HCT116 (cell line): ENCODE data around the gene STAMBPL1. TPM values are rescaled to one million over a fixed set of nuclear protein-coding genes. Genes with fewer than 3 reads are reported as not detected.

Source experiments
- ATAC-seq: fragments of 200-7000 bp; cut with Tn5 transposase; 2 replicates; pipeline ENCODE4 v1.9.1; 2020; ENCODE audit warnings: mild to moderate bottlenecking, moderate library complexity
- BruUV-seq: library from RNA; stranded (reverse); fragments of 400-500 nt; replicated peaks from 2 replicates; lab custom pipeline; 2021; lab: Mats Ljungman, UMichigan
- CTCF ChIA-PET: fragments of 300-600 bp; sonication (Branson Sonifier 250); formaldehyde crosslinking; loops from one replicate; lab custom pipeline; 2021; ENCODE audit warnings: antibody characterized with exemption; lab: Charles Lee
- POLR2A ChIA-PET: fragments of 300-600, 350-600 bp; sonication (Branson Sonifier 250); formaldehyde crosslinking; loops from one replicate; lab custom pipeline; 2021; ENCODE audit warnings: antibody characterized with exemption; lab: Charles Lee
- RAD21 ChIA-PET, 2 experiments: fragments of 300-600 bp; sonication (Branson Sonifier 250); formaldehyde crosslinking; loops; one replicate each; lab custom pipeline; 2023; ENCODE audit warnings: low total read pairs in 2 of 2; ENCODE audit not compliant: uncharacterized antibody in 2 of 2, unreplicated experiment in 2 of 2, low non-redundant PET in 1 of 2; lab: Charles Lee
- DNase-seq: peaks from one replicate; pipeline ENCODE4 v3.0.0-alpha.2; 2010; ENCODE audit warnings: low read depth, low spot score
- H2AFZ ChIP-seq: fragments of 200-600 bp; shearing (Covaris generic), sonication (generic); 2 replicates; pipeline ENCODE4 v1.6.1; 2017; ENCODE audit warnings: low read depth, mixed run types, mixed read lengths, antibody characterized with exemption, low read length; ENCODE audit not compliant: poor library complexity, severe bottlenecking
- H3K27ac ChIP-seq: 2 replicates; pipeline ENCODE4 v1.5.1; 2012; ENCODE audit warnings: low read depth, low read length
- H3K27me3 ChIP-seq: fragments of 200-600 bp; sonication (generic); 2 replicates; pipeline ENCODE4 v1.6.1; 2016; ENCODE audit warnings: mixed run types, low read length, mixed read lengths; ENCODE audit not compliant: insufficient read depth
- H3K36me3 ChIP-seq, 2 experiments: fragments of 200-500 bp in 1 of 2; fragments of 200-600 bp in 1 of 2; sonication (Bioruptor generic) in 1 of 2; sonication (generic) in 1 of 2; 2 replicates each; pipeline versions ENCODE4 v1.5.1 to v1.6.1; 2014 to 2016; ENCODE audit warnings: low read length in 2 of 2, inconsistent platforms in 1 of 2, mixed read lengths in 1 of 2, mixed run types in 1 of 2; ENCODE audit not compliant: insufficient read depth in 2 of 2, control insufficient read depth in 1 of 2
- H3K4me1 ChIP-seq, 2 experiments: fragments of 200-600 bp in 1 of 2; sonication (generic) in 1 of 2; 2 replicates each; pipeline versions ENCODE4 v1.5.1 to v1.6.1; 2012 to 2017; ENCODE audit warnings: low read length in 2 of 2, inconsistent platforms in 1 of 2, mild to moderate bottlenecking in 1 of 2, mixed read lengths in 1 of 2, mixed run types in 1 of 2, moderate library complexity in 1 of 2; ENCODE audit not compliant: insufficient read depth in 2 of 2, control insufficient read depth in 1 of 2
- H3K4me2 ChIP-seq: fragments of 200-600 bp; sonication (generic); 2 replicates; pipeline ENCODE4 v1.6.1; 2017; ENCODE audit warnings: mixed run types, low read length, mixed read lengths
- H3K4me3 ChIP-seq, 2 experiments: fragments of 200-600 bp in 1 of 2; sonication (generic) in 1 of 2; replicated peaks in 1 of 2; 2 replicates each; pipeline ENCODE4 v1.5.1; 2011 to 2016; ENCODE audit warnings: low read length in 2 of 2, control low read depth in 1 of 2, low read depth in 1 of 2, mild to moderate bottlenecking in 1 of 2, mixed read lengths in 1 of 2, mixed run types in 1 of 2
- H3K79me2 ChIP-seq: fragments of 200-600 bp; sonication (generic); 2 replicates; pipeline ENCODE4 v1.6.1; 2017; ENCODE audit warnings: mild to moderate bottlenecking, mixed run types, low read length, moderate library complexity, mixed read lengths; ENCODE audit not compliant: insufficient read depth
- H3K9ac ChIP-seq: fragments of 200-600 bp; sonication (generic); 2 replicates; pipeline ENCODE4 v1.6.1; 2016; ENCODE audit warnings: low read length, mixed read lengths
- H3K9me2 ChIP-seq: fragments of 200-600 bp; sonication (generic), shearing (Covaris generic); 2 replicates; pipeline ENCODE4 v1.6.1; 2017; ENCODE audit warnings: mixed run types, mild to moderate bottlenecking, moderate library complexity; ENCODE audit not compliant: insufficient read depth
- H3K9me3 ChIP-seq, 2 experiments: fragments of 200-500 bp in 1 of 2; fragments of 200-600 bp in 1 of 2; sonication (Bioruptor generic) in 1 of 2; sonication (generic) in 1 of 2; 2 replicates each; pipeline ENCODE4 v1.6.1; 2014 to 2017; ENCODE audit warnings: low read length in 2 of 2, mixed read lengths in 2 of 2, inconsistent platforms in 1 of 2, low read depth in 1 of 2, mild to moderate bottlenecking in 1 of 2, mixed run types in 1 of 2, moderate library complexity in 1 of 2; ENCODE audit not compliant: control insufficient read depth in 1 of 2, insufficient read depth in 1 of 2
- H4K20me1 ChIP-seq: fragments of 200-600 bp; sonication (generic), shearing (Covaris generic); 2 replicates; pipeline ENCODE4 v1.6.1; 2017; ENCODE audit warnings: mixed run types, mild to moderate bottlenecking, moderate library complexity; ENCODE audit not compliant: insufficient read depth
- ATF3 ChIP-seq: IDR thresholded peaks from 2 replicates; pipeline ENCODE4 v1.6.1; 2012
- CEBPB ChIP-seq: IDR thresholded peaks from 2 replicates; pipeline ENCODE4 v1.6.1; 2012; ENCODE audit warnings: low read depth
- EGR1 ChIP-seq: IDR thresholded peaks from 2 replicates; pipeline ENCODE4 v1.6.1; 2012; ENCODE audit warnings: low read depth
- ELF1 ChIP-seq: IDR thresholded peaks from 2 replicates; pipeline ENCODE4 v1.6.1; 2012; ENCODE audit warnings: low read depth, borderline replicate concordance
- EZH2 ChIP-seq: fragments of 200-600 bp; sonication (generic); IDR thresholded peaks from 2 replicates; pipeline ENCODE4 v1.6.1; 2017; ENCODE audit warnings: antibody characterized with exemption, mixed run types
- EZH2phosphoT487 ChIP-seq: fragments of 200-600 bp; IDR thresholded peaks from 2 replicates; pipeline ENCODE4 v1.6.1; 2018; ENCODE audit warnings: antibody characterized with exemption, borderline replicate concordance
- FOSL1 ChIP-seq: IDR thresholded peaks from 2 replicates; pipeline ENCODE4 v1.6.1; 2012; ENCODE audit warnings: low read depth
- JUND ChIP-seq: IDR thresholded peaks from 2 replicates; pipeline ENCODE4 v1.6.1; 2012
- MAX ChIP-seq: IDR thresholded peaks from 2 replicates; pipeline ENCODE4 v1.6.1; 2012
- RAD21 ChIP-seq: IDR thresholded peaks from 2 replicates; pipeline ENCODE4 v1.6.1; 2012; ENCODE audit warnings: low read depth, mild to moderate bottlenecking
- REST ChIP-seq: IDR thresholded peaks from 2 replicates; pipeline ENCODE4 v1.6.1; 2012; ENCODE audit warnings: low read depth
- SIN3A ChIP-seq: IDR thresholded peaks from 2 replicates; pipeline ENCODE4 v1.6.1; 2012; ENCODE audit warnings: low read depth
- SP1 ChIP-seq: IDR thresholded peaks from 2 replicates; pipeline ENCODE4 v1.6.1; 2012; ENCODE audit warnings: low read depth
- SRF ChIP-seq: IDR thresholded peaks from 2 replicates; pipeline ENCODE4 v1.6.1; 2012; ENCODE audit warnings: low read depth
- TCF7L2 ChIP-seq: IDR thresholded peaks from 2 replicates; pipeline ENCODE4 v1.7.0; 2011; ENCODE audit warnings: borderline replicate concordance, inconsistent platforms; ENCODE audit not compliant: insufficient read depth, insufficient read length; ENCODE audit errors: extremely low read depth
- YY1 ChIP-seq: IDR thresholded peaks from 2 replicates; pipeline ENCODE4 v1.6.1; 2011; ENCODE audit warnings: low read length, low read depth, moderate library complexity, mild to moderate bottlenecking; ENCODE audit not compliant: insufficient replicate concordance; ENCODE audit errors: extremely low read depth
- ZNF274 ChIP-seq: fragments of 200-500 bp; sonication (Bioruptor generic); IDR thresholded peaks from 2 replicates; pipeline ENCODE4 v1.6.1; 2014; ENCODE audit warnings: mild to moderate bottlenecking, low read depth, low read length, inconsistent platforms
- intact Hi-C: fragments of 100-400 bp; cut with micrococcal nuclease; formaldehyde crosslinking; loops from 2 replicates; pipeline ENCODE4 v1.10.0; 2022
- total RNA-seq: library from RNA; stranded (reverse); gene quantifications from one replicate; pipeline ENCODE4 v1.2.1, GENCODE V29; 2021; ENCODE audit not compliant: unreplicated experiment

Gene STAMBPL1
- total RNA-seq, 1 experiment from 2014 or later = 11.0 TPM

- H3K4me2 ChIP-seq = no peak overlapping the region
- no peak overlapping the region for H3K9ac ChIP-seq
- ATAC-seq = no peak
- TF ChIP-seq YY1 = no peak
- TF ChIP-seq RAD21 = no peak
- TF ChIP-seq CEBPB = no peak
- no peak for TF ChIP-seq EZH2
- no peak for TF ChIP-seq SP1
- TF ChIP-seq SIN3A = no peak
- no peak for TF ChIP-seq ZNF274
- no peak for TF ChIP-seq SRF
- ChIA-PET POLR2A (no interaction called here), CTCF (no interaction called here), RAD21 (no interaction called here)
- intact Hi-C loops = no loop called here
- H3K27ac ChIP-seq = no peak overlapping the region
- H3K79me2 ChIP-seq = no peaks in the 10 kb centered on the region
- H3K27me3 ChIP-seq = no peaks in the 10 kb centered on the region
- no peak overlapping the region for H2AFZ ChIP-seq
- no peaks in the 10 kb centered on the region for H3K36me3 ChIP-seq
- no peaks in the 10 kb centered on the region for H4K20me1 ChIP-seq
- H3K4me3 ChIP-seq = no peak overlapping the region
- H3K4me1 ChIP-seq = peaks cover 3 to 13% of the 10 kb centered on the region in 2 experiments; a peak in 1 of 4 replicates
- no peak for DNase-seq
- BruUV-seq = no TSS peak
- no peaks in the 10 kb centered on the region for H3K9me2 ChIP-seq
- H3K9me3 ChIP-seq = no peaks in the 10 kb centered on the region
Measured at GRCh38 chr10:88831709-88832108, 48.3 kb upstream of the STAMBPL1 start.

- H3K9me2 ChIP-seq = no peaks in the 10 kb centered on the region
- H3K36me3 ChIP-seq = no peaks in the 10 kb centered on the region
- no peak overlapping the region for H3K9ac ChIP-seq
- TF ChIP-seq MAX = no peak
- no peak for TF ChIP-seq EZH2
- no peak for TF ChIP-seq JUND
- TF ChIP-seq EZH2phosphoT487 = no peak
- no peak for TF ChIP-seq FOSL1
- no peak for TF ChIP-seq ATF3
- no peak for TF ChIP-seq CEBPB
- no peak for TF ChIP-seq REST
- no peak for TF ChIP-seq TCF7L2
- no peak for TF ChIP-seq ELF1
- no peak for TF ChIP-seq ZNF274
- no peak for TF ChIP-seq SP1
- no peak for TF ChIP-seq EGR1
- H3K27ac ChIP-seq = no peak overlapping the region
- no peak overlapping the region for H2AFZ ChIP-seq
- DNase-seq = no peak
- H3K4me1 ChIP-seq = peaks cover 3 to 13% of the 10 kb centered on the region in 2 experiments; a peak in 1 of 4 replicates
- no peaks in the 10 kb centered on the region for H3K79me2 ChIP-seq
- H4K20me1 ChIP-seq = no peaks in the 10 kb centered on the region
- POLR2A ChIA-PET = no interaction called here
- CTCF ChIA-PET = interaction anchor here (1.2 kb wide), 1 partner anchor 267 kb away, joined by 3 read pairs; no protein-coding TSS in a partner anchor
- H3K9me3 ChIP-seq = no peaks in the 10 kb centered on the region
- intact Hi-C loops = no loop called here
- no peaks in the 10 kb centered on the region for H3K27me3 ChIP-seq
- RAD21 ChIA-PET = no interaction called here
- H3K4me3 ChIP-seq = no peak overlapping the region
- BruUV-seq = no TSS peak
- ATAC-seq = no peak
- H3K4me2 ChIP-seq = no peak overlapping the region
Measured at GRCh38 chr10:88832376-88832775, 47.7 kb upstream of the STAMBPL1 start.
